Measurements from ENCODE around the gene GPC5. TPM values are rescaled to one million over a fixed set of nuclear protein-coding genes. Genes with fewer than 3 reads are reported as not detected.

Gene GPC5
- total RNA-seq, 2 experiments from 2014 or later, result 2.4 TPM; not detected in 1

DNA sequence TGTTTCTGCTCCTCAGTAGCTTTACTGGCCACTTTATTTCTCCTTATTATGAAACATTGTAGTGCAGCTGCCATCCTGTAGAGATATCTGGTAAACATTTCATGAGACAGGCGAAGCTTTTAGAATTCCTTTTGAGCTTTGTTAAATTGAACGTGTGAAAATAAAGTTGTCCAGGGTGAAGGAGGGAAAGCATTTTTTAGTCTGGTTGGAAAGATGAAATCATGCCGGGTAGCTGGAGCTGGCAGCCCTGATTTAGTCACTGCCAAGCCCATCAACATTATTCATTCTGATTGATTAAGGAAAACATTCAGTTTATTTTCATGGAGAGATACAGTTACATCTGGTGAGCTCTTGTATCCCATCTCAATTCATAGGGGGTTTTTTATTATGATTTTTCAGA is 1502.0 kb downstream of the GPC5 start:
- Histone ChIP-seq H2AFZ (ENCODE audit: low read length) (no peak overlapping the region), H3K9me2 (ENCODE audit: insufficient read depth, low read length) (no peaks in the 10 kb centered on the region), H3K4me3 (ENCODE audit: low read depth, low read length, poor library complexity, severe bottlenecking) (no peak overlapping the region), H3K4me1 (ENCODE audit: insufficient read depth, low read length, poor library complexity, severe bottlenecking) (no peaks in the 10 kb centered on the region), H3K79me2 (ENCODE audit: insufficient read depth, low read depth, low read length) (no peaks in the 10 kb centered on the region), H3K4me2 (ENCODE audit: low read length) (no peak overlapping the region), H3K36me3 (ENCODE audit: insufficient read depth, low read length) (no peaks in the 10 kb centered on the region), H3K9me3 (ENCODE audit: low read length) (no peaks in the 10 kb centered on the region), H4K20me1 (ENCODE audit: insufficient read depth, low read length) (no peaks in the 10 kb centered on the region), H3K27ac (ENCODE audit: low read depth, low read length, poor library complexity, severe bottlenecking) (no peak overlapping the region)
- intact Hi-C loops (cut with micrococcal nuclease; ENCODE audit: unreplicated experiment), result no loop called here
- BruUV-seq (replicated peaks), result no TSS peak
- CTCF ChIA-PET (ENCODE audit: unreplicated experiment), result no interaction called here
- POLR2A ChIA-PET, result no interaction called here
- TF ChIP-seq, protein P1, sequence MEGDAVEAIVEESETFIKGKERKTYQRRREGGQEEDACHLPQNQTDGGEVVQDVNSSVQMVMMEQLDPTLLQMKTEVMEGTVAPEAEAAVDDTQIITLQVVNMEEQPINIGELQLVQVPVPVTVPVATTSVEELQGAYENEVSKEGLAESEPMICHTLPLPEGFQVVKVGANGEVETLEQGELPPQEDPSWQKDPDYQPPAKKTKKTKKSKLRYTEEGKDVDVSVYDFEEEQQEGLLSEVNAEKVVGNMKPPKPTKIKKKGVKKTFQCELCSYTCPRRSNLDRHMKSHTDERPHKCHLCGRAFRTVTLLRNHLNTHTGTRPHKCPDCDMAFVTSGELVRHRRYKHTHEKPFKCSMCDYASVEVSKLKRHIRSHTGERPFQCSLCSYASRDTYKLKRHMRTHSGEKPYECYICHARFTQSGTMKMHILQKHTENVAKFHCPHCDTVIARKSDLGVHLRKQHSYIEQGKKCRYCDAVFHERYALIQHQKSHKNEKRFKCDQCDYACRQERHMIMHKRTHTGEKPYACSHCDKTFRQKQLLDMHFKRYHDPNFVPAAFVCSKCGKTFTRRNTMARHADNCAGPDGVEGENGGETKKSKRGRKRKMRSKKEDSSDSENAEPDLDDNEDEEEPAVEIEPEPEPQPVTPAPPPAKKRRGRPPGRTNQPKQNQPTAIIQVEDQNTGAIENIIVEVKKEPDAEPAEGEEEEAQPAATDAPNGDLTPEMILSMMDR (conservative IDR thresholded peaks at IDR 0.05; ENCODE audit: low read length), result no peak
- no peak for TF ChIP-seq EZH2phosphoT487 (IDR thresholded peaks at IDR 0.05; ENCODE audit: borderline replicate concordance, low read depth, low read length)
- DNase-seq (ENCODE audit: low spot score), result no peak

DNA sequence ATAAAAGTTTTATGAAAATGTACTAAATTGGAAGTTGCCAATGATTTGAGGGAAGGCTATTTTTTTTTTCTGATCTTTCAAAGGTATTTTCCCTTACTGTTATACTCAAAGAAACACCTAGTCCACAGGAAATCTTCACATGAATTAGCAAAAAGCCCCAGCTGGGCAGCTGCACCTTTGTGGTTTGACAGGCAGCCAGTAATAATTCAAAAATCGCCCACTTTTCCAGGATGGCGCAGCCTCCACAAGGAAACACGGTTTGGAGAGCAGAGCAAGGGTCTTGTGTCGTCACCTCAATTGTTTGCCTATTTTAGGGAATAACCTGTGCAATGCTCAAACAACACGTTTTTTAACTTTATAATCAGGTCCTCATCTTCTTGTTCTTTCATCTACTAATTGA is 1503.3 kb downstream of the GPC5 start:
- TF ChIP-seq, protein P1 (conservative IDR thresholded peaks at IDR 0.05; ENCODE audit: low read length), result no peak
- TF ChIP-seq EZH2phosphoT487 (IDR thresholded peaks at IDR 0.05; ENCODE audit: borderline replicate concordance, low read depth, low read length), result no peak
- ChIA-PET CTCF (ENCODE audit: unreplicated experiment) (no interaction called here), POLR2A (interaction anchor here (0.6 kb wide), 1 partner anchor 54 kb away, joined by 3 read pairs; no protein-coding TSS in a partner anchor)
- H3K36me3 ChIP-seq (ENCODE audit: insufficient read depth, low read length), result no peaks in the 10 kb centered on the region
- H3K4me1 ChIP-seq (ENCODE audit: insufficient read depth, low read length, poor library complexity, severe bottlenecking), result no peaks in the 10 kb centered on the region
- BruUV-seq (replicated peaks), result no TSS peak
- H2AFZ ChIP-seq (ENCODE audit: low read length), result no peak overlapping the region
- no peak overlapping the region for H3K4me3 ChIP-seq (ENCODE audit: low read depth, low read length, poor library complexity, severe bottlenecking)
- H3K27ac ChIP-seq (ENCODE audit: low read depth, low read length, poor library complexity, severe bottlenecking), result no peak overlapping the region
- intact Hi-C loops (cut with micrococcal nuclease; ENCODE audit: unreplicated experiment), result no loop called here
- no peaks in the 10 kb centered on the region for H3K9me2 ChIP-seq (ENCODE audit: insufficient read depth, low read length)
- no peaks in the 10 kb centered on the region for H3K79me2 ChIP-seq (ENCODE audit: insufficient read depth, low read depth, low read length)
- no peaks in the 10 kb centered on the region for H3K9me3 ChIP-seq (ENCODE audit: low read length)
- H3K4me2 ChIP-seq (ENCODE audit: low read length), result no peak overlapping the region
- DNase-seq (ENCODE audit: low spot score), result no peak
- no peaks in the 10 kb centered on the region for H4K20me1 ChIP-seq (ENCODE audit: insufficient read depth, low read length)

DNA sequence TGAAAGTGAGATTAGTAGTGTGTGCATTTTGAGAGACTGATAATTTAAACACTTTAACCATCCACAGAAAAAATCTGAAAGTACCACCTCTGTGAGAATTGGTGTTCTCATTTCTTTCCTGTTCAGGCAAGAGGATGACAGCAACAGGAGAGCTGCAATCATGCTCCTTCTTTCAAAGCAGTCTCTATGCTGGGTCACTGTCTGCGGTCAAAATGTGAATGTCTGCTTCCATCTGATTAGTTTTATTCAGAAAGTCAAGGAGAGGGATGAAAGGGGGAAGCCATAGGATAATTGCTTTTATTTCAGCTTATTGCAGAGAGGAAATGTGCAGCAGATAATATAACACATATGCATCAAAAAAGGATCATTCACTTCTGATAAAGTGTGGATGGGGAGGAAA is 1514.2 kb downstream of the GPC5 start:
- Histone ChIP-seq H3K36me3 (ENCODE audit: insufficient read depth, low read length) (no peaks in the 10 kb centered on the region), H3K4me3 (ENCODE audit: low read depth, low read length, poor library complexity, severe bottlenecking) (no peak overlapping the region), H3K79me2 (ENCODE audit: insufficient read depth, low read depth, low read length) (no peaks in the 10 kb centered on the region), H3K9me3 (ENCODE audit: low read length) (no peaks in the 10 kb centered on the region), H3K4me1 (ENCODE audit: insufficient read depth, low read length, poor library complexity, severe bottlenecking) (no peaks in the 10 kb centered on the region), H3K4me2 (ENCODE audit: low read length) (no peak overlapping the region), H3K27ac (ENCODE audit: low read depth, low read length, poor library complexity, severe bottlenecking) (no peak overlapping the region), H3K9me2 (ENCODE audit: insufficient read depth, low read length) (no peaks in the 10 kb centered on the region), H4K20me1 (ENCODE audit: insufficient read depth, low read length) (no peaks in the 10 kb centered on the region), H2AFZ (ENCODE audit: low read length) (no peak overlapping the region)
- CTCF ChIA-PET (ENCODE audit: unreplicated experiment), result no interaction called here
- no TSS peak for BruUV-seq (replicated peaks)
- intact Hi-C loops (cut with micrococcal nuclease; ENCODE audit: unreplicated experiment), result no loop called here
- POLR2A ChIA-PET, result no interaction called here
- TF ChIP-seq, protein P1 (conservative IDR thresholded peaks at IDR 0.05; ENCODE audit: low read length), result no peak
- DNase-seq (ENCODE audit: low spot score), result no peak

All from OCI-LY7 (cell line).